Esophagus squamous epithelium (tissue), 4 donors: ENCODE measurements around the gene CACNG3.

Experiments used
- POLR2A ChIP-seq, 4 donors: fragments of 450-650 bp; IDR thresholded peaks; one replicate each; pipeline ENCODE4 v1.6.1; 2017; ENCODE audit warnings: antibody characterized with exemption in 4 of 4, mild to moderate bottlenecking in 4 of 4, moderate library complexity in 3 of 4
- TF ChIP-seq, protein P1 (sequence below), 6 experiments: fragments of 450-650 bp in 4 of 6; fragments of 200-600 bp in 2 of 6; sonication (generic) in 2 of 6; IDR thresholded peaks; one replicate each; pipeline ENCODE4 v1.5.1; 2016 to 2019; ENCODE audit warnings: antibody characterized with exemption in 6 of 6, mild to moderate bottlenecking in 4 of 6, moderate library complexity in 4 of 6

DNA sequence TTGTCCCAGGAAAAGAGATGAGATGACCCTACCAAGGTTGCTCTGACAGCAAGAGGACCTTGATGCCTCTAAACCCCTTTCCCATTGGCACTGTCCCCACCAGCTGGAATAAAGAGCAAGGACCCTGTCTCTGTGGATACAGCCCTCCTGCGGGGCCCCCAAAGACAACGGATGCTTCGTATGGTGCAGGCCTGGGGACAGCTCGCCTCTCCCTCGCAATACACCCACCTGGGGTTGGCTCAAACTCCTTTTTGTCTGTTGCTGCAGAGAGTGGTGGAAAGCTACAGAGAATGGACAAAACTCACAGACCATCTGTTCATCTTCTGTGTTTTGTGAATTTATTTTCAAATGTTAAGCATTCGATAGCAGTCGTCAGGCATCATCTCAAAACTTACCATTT lies 27.6 kb upstream of the CACNG3 start:
- TF ChIP-seq, protein P1, sequence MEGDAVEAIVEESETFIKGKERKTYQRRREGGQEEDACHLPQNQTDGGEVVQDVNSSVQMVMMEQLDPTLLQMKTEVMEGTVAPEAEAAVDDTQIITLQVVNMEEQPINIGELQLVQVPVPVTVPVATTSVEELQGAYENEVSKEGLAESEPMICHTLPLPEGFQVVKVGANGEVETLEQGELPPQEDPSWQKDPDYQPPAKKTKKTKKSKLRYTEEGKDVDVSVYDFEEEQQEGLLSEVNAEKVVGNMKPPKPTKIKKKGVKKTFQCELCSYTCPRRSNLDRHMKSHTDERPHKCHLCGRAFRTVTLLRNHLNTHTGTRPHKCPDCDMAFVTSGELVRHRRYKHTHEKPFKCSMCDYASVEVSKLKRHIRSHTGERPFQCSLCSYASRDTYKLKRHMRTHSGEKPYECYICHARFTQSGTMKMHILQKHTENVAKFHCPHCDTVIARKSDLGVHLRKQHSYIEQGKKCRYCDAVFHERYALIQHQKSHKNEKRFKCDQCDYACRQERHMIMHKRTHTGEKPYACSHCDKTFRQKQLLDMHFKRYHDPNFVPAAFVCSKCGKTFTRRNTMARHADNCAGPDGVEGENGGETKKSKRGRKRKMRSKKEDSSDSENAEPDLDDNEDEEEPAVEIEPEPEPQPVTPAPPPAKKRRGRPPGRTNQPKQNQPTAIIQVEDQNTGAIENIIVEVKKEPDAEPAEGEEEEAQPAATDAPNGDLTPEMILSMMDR (IDR thresholded peaks at IDR 0.05) = no peak
- TF ChIP-seq POLR2A (IDR thresholded peaks at IDR 0.05) = no peak
